Measurements from ENCODE around the gene JMJD8. TPM values are rescaled to one million over a fixed set of nuclear protein-coding genes. Genes with fewer than 3 reads are reported as not detected.
"Not testable (repeated sequence)": the region's sequence is repeated elsewhere in the genome, so short reads cannot be mapped to it uniquely, and the experiment has no call there.

JMJD8 gene
- total RNA-seq, 2 donors from 2014 or later: 11.0 to 24.7 TPM

- Mint-ChIP-seq H3K27ac (no peak overlapping the region), H3K36me3 (no peaks in the 10 kb centered on the region), H3K9me3 (no peaks in the 10 kb centered on the region)
These were observed 19.3 kb upstream of the JMJD8 start for GRCh38 chr16:703406-703805.

DNA sequence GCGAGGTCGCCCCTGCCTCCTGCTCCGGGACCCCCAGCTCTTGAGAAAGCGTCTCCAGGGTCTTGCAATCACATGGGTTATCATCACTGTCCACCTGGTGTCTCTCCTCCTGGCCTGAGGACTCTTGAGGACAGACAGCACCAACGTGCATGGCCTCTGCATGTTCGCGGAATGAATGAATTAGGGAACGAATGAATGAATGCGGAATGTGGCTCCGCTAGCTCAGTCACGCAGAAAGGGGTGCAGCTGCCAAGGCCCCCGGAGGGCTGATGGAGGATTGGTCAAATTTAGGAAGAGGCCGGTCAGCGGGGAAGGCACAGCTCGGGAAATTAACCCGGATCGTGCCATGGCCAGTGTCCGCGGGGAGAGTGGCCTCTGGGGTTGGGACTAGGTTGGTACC lies 18.2 kb upstream of the JMJD8 start:
- H3K9me3 Mint-ChIP-seq: no peaks in the 10 kb centered on the region
- ATAC-seq: no peak
- H3K36me3 Mint-ChIP-seq: no peaks in the 10 kb centered on the region
- no peak overlapping the region for H3K27ac Mint-ChIP-seq
- no peak for DNase-seq (ENCODE audit: low spot score in 2 of 2)

More at GRCh38 chr16:703406-703805, 19.3 kb upstream of the JMJD8 start:
- DNase-seq (ENCODE audit: low spot score in 2 of 2) (no peak), ATAC-seq (no peak)

GRCh38 chr16:700684-701584 lies 16.8 kb upstream of the JMJD8 start:
- Mint-ChIP-seq H3K27ac (no peak overlapping the region), H3K36me3 (no peaks in the 10 kb centered on the region), H3K9me3 (no peaks in the 10 kb centered on the region)
- ATAC-seq: peak in 1 of 2 donors; percentile 43
- peak in 1 of 2 donors; percentile 67 for DNase-seq (ENCODE audit: low spot score in 2 of 2)

GRCh38 chr16:698911-699671 lies 15.0 kb upstream of the JMJD8 start:
- Mint-ChIP-seq H3K27ac (no peak overlapping the region), H3K36me3 (peaks cover 0 to 5% of the 10 kb centered on the region in 2 donors), H3K9me3 (no peaks in the 10 kb centered on the region)
- ATAC-seq: no peak
- no peak for DNase-seq (ENCODE audit: low spot score in 2 of 2)

GRCh38 chr16:695355-696089 lies 11.4 kb upstream of the JMJD8 start:
- H3K27ac Mint-ChIP-seq: peak overlapping the region in 1 of 2 donors; percentile 22
- no peaks in the 10 kb centered on the region for H3K9me3 Mint-ChIP-seq
- peak; percentile 82 to 83 for DNase-seq (ENCODE audit: low spot score in 2 of 2)
- peak; percentile 82 to 85 for ATAC-seq
- peaks cover 0 to 5% of the 10 kb centered on the region in 2 donors for H3K36me3 Mint-ChIP-seq

- Mint-ChIP-seq H3K9me3 (no peaks in the 10 kb centered on the region), H3K36me3 (peaks cover 0 to 5% of the 10 kb centered on the region in 2 donors), H3K27ac (no peak overlapping the region)
- ATAC-seq (peak in 1 of 2 donors; percentile 2), DNase-seq (ENCODE audit: low spot score in 2 of 2) (no peak)
These were observed 10.8 kb upstream of the JMJD8 start for GRCh38 chr16:694863-695354.

DNA sequence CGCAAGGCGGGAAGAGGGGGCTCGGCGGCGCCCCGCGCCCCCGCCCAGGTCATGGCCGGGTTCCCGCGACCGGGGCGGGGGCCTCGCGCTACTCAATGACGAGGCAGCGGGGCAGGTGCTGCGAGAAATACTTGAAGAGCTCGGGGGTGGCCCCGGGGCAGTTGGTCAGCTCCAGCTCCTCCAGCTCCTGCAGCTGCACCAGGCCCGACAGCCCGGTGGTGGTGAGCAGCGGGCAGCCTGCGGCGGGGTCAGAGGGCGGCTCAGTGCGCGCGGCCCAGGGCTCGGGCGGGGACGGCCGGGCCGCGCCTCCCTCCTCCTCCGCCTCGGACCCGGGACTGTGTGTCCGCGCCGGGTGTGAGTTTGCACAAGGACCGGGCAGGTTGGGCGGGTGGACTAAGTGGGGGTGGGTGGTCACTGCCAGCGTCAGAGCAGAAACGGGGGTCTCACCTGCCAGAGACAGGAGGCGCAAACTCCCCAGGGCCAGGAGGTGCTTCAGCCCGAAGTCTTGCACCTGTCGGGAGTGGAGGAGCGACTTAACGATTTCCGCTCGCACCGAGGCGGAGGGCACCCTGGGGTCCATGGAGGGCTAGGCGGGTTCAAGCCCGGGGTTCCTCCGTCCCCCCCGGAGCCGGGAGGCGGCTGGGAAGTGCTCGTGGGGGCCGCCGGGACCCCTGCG lies 10.2 kb upstream of the JMJD8 start:
- Mint-ChIP-seq H3K27ac (no peak overlapping the region), H3K9me3 (no peaks in the 10 kb centered on the region), H3K36me3 (peaks cover 0 to 5% of the 10 kb centered on the region in 2 donors)
- ATAC-seq (no peak), DNase-seq (ENCODE audit: low spot score in 2 of 2) (no peak)

DNA sequence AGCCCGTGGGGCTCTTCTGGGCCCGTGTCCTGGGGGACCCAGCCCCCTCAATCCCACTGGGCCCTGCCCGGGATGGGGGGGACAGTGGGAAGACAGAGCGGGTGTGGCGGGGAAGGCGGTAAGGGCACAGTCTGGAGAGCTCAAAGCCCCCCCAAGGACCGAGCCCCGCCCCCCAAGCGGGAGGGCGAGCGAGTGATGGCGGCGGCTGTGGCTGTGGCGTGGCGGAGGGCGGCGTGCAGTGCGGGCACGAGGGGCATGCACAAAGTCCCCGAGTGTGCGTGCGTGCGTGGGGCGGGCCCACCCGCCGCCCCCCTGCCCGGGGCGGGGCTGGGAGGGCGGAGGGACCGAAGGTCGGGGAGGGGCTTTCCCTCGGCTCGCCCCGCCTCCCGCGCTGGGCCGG lies 9.6 kb upstream of the JMJD8 start:
- no peak overlapping the region for H3K27ac Mint-ChIP-seq
- no peak for DNase-seq (ENCODE audit: low spot score in 2 of 2)
- H3K36me3 Mint-ChIP-seq: peaks cover 0 to 5% of the 10 kb centered on the region in 2 donors
- ATAC-seq: no peak
- no peaks in the 10 kb centered on the region for H3K9me3 Mint-ChIP-seq

DNA sequence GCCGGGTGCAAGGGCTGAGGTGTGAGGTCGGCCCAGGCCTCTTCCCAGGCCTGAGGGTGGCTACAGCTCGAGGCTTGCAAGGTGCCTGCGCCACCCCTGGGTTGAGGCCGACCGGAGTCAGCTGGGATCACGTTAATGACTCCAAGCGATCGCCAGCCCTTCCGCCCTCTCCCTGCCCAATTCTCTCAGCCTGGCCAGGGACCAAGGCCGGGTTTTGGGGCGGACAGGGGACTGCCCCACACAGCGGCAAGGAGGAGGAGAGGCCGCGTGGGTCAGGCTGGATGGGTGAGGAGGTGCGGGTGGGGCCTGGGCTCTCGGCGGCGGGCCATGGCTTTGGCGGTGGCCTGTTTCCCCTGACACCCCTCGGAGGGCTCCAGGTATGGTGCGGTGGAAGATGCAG lies 9.2 kb upstream of the JMJD8 start:
- no peak for ATAC-seq
- H3K9me3 Mint-ChIP-seq: no peaks in the 10 kb centered on the region
- H3K27ac Mint-ChIP-seq: no peak overlapping the region
- peaks cover 0 to 5% of the 10 kb centered on the region in 2 donors for H3K36me3 Mint-ChIP-seq
- no peak for DNase-seq (ENCODE audit: low spot score in 2 of 2)

DNA sequence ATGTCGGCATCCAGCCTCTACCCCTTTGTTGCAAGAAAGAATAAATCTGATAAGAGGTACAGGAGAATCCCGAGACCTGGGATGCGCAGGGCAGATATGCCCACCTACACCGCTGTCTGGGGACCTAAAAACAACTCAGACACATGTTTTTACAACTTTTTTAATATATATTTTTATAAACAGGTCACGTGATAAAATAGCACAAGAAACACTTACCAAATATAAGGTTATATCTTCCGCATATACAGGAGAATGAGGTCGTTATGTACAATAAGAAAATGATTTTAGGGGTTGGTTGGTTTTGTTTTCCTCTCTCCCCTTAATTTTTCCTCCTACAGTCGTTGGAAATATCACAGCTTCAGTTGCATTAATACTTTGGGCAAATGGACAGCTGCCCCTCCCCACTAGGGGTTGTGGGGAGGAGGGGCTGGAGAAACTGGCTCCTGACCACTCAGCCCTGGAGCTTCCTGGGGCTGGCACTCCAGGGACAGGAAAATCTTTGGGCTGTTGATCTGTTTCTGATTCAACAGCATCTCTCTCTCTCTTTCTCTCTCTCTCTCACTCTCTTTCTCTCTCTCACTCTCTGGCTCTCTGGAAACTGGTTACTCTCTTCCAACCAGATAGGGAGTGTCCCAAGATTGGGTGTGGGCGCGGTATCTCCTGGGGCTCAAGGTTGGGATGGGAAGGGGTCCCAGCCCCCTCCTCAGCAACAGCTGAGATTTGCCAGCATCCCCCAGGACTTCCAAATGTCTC lies 8.4 kb upstream of the JMJD8 start:
- DNase-seq (ENCODE audit: low spot score in 2 of 2): no peak
- Mint-ChIP-seq H3K9me3 (no peaks in the 10 kb centered on the region), H3K27ac (peak overlapping the region in 1 of 2 donors; percentile 95), H3K36me3 (peaks cover 0 to 5% of the 10 kb centered on the region in 2 donors)
- no peak for ATAC-seq

GRCh38 chr16:691242-691641 lies 7.1 kb upstream of the JMJD8 start:
- ATAC-seq; DNase-seq (ENCODE audit: low spot score in 2 of 2); H3K9me3 Mint-ChIP-seq; H3K36me3 Mint-ChIP-seq: not testable (repeated sequence)
- H3K27ac Mint-ChIP-seq: peak overlapping the region in 1 of 2 donors; percentile 95

- no peaks in the 10 kb centered on the region for H3K9me3 Mint-ChIP-seq
- peaks cover 0 to 6% of the 10 kb centered on the region in 2 donors for H3K36me3 Mint-ChIP-seq
- peak in 1 of 2 donors; percentile 2 for ATAC-seq
- H3K27ac Mint-ChIP-seq: peak overlapping the region; percentile 95
- DNase-seq (ENCODE audit: low spot score in 2 of 2): peak in 1 of 2 donors; percentile 56
These were observed 5.2 kb upstream of the JMJD8 start for GRCh38 chr16:689175-689897.

DNA sequence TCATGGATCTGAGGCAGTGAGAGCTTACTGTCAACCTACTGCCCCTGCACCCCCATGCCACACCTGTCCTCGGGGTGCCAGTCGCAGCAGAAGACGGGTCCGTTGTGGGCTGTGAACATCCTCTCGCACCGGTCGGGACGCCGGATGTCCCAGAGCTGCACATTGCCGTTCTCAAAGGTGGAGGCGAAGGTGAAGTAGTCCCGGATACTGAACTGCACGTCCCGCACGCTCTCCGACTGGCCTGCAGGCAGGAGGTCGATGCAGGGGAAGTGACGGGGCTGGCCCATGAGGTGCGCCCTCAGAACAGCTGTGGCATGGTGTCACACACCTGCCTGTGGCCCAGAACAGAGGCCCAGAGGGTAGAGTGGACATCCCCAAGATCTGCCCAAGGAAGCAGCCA lies 3.4 kb upstream of the JMJD8 start:
- peaks cover 3 to 11% of the 10 kb centered on the region in 2 donors for H3K36me3 Mint-ChIP-seq
- H3K9me3 Mint-ChIP-seq: no peaks in the 10 kb centered on the region
- DNase-seq (ENCODE audit: low spot score in 2 of 2): no peak
- no peak for ATAC-seq
- H3K27ac Mint-ChIP-seq: no peak overlapping the region

GRCh38 chr16:686459-687260 lies 2.5 kb upstream of the JMJD8 start:
- Mint-ChIP-seq H3K36me3 (peaks cover 5 to 19% of the 10 kb centered on the region in 2 donors), H3K9me3 (no peaks in the 10 kb centered on the region), H3K27ac (peak overlapping the region in 1 of 2 donors; percentile 4)
- ATAC-seq (no peak), DNase-seq (ENCODE audit: low spot score in 2 of 2) (peak in 1 of 2 donors; percentile 56)
